GM21717 (cell line): Measurements from ENCODE around the gene RIMS1.
A peak's percentile ranks its signal among the peaks of the same experiment; 100 is the strongest.

Experiments
- ATAC-seq: cut with Tn5 transposase; IDR thresholded peaks from one replicate; pipeline ENCODE4 v1.9.1; 2021; ENCODE audit warnings: mild to moderate bottlenecking, moderate library complexity; ENCODE audit not compliant: unreplicated experiment

Gene RIMS1

DNA sequence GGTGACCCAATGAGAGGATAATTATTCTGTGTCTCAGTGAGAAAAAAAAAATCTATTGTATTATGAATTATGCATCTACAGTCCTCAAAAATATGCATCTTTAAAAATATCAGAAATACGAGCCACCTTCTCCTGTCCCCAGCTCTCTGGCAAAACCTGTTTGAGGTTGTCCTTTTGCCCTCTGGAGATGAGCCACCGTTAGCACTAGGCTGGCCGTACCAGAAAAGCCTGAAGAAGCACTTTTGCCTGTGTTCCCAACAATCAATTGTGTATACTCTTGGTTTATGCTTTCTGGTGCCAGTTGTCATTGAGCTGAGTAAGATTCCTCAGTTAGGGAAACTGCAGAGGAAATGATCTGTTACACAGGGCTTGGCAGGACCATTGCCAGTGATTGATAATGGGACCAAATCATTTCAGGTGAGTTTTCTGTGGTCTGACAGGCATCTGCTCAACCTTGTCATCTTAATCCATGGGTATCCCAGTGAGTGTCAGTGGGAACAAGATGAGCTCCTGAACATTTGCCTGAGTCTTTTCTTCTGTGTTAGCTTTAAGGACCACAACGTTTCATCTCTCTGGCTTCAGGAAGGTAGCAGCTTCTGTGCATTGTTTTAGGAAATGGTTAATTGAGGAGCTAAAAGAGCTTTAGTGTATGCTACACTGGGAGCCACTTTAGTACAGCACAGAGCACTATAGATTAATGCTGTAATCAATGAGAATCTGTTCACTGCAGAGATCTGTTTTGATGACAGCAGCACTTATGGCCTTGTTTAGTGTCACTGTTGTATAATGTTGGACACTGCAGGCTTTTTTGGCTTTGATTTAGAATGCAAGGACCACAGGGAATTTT, 330.1 kb downstream of the RIMS1 start:
- no peak for ATAC-seq

DNA sequence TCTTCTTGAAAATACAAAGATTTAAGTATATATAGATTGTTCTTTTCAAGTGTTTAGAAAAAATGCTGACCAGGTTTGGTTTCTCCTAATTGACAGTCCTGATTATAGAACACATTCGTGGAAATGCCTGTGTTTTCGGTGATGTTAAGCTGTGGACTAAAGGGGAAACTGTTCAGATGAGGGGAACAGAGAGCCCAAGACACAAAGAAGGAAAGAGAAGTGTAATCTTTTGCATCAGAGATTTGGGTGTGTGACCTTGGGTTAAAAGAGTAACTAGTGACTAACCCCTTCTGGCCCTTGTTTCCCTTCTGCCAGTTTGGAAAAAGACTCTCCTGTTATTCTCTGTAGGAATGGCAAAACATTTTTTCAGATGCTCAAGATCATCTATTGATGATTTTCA, 331.3 kb downstream of the RIMS1 start:
- ATAC-seq: no peak

DNA sequence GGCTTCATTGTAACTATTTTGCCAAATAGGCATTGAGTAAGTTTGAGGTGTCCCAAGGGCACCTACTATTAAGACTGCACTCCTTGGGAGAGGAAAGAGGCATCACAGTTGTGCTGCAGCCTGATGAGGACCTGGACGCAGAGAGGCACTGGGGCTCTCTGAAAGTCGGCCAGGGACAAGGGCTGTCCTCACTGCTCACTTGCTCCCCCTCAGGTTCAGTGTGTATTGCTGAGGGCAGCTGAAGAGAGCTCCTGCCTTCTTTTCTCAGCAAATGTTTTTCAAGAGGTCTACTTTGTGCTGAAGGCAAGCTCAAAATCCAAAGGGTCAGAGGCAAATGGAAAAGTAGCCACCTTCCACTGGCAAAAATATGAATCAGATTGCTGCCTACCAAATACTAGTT, 331.8 kb downstream of the RIMS1 start:
- peak; percentile 89 for ATAC-seq

DNA sequence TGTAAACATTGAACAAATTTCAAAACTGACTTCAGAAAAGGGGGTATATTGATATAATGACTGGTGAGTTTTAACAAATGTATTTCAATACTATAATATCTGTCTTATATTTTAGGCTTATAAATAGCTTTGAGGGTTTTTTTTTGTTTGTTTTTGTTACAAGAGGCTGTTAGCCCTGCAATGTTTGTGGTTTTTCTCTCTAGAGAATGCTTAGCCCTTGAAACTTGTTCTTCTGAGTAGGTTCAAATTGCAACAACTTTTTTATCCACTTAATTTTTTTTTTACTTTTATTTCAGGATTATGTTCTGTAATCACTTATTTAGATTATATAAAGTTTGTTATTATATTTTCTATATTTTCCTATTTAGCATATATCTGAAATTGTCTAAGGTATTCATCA, 333.2 kb downstream of the RIMS1 start:
- no peak for ATAC-seq

DNA sequence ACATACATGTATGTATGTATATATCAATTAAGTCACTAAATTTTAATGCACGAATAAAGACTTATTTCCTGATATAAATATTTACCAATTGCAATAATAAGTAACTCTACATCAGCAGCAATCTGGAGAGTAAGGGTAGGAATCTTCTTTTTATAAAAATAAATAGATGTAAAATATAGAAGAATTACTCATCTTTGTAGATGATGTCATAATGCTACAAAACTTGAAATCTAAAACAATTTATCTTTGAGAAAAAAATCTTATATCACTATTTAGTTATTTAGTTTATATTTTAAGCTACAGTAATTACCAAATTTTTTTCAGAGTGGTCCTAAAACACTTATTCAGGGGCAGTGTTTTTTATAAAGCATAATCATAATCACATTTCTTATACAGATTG, 351.7 kb downstream of the RIMS1 start:
- no peak for ATAC-seq

DNA sequence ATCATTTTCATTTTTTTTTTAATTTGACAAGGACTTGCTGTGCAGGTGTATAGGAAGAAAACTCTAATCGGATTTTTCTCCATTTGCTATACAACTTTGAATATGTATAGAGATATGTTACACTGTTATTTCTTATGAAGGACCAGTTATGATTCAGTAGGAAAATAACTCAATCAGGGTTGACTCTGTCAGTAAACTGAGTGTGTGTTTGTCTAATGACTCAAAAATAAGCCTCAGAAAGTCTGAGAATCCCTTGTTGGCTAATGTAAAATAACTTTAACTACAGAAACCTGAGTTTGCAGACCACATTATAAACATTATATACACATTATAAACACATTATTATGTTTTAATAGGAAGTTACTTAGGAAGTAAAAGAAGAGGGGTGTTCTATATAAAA, 352.6 kb downstream of the RIMS1 start:
- no peak for ATAC-seq

DNA sequence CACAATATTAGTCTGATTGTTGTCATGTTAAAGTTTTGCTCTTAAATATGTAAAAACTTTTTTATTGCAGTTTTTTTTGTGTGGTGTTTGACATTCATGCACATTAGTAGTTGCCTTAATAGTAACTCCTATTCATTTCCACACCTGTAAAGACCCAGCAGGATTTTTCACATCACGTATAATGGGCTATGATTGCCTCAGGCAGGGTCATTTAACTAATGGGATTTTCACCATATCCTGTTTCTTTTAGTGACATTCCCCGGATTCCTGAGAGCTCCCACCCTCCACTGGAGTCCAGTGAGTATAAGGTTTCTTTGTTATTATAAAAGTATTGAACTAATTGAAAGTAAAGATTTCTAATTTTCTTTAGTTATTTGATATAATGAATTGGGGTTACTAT, 359.2 kb downstream of the RIMS1 start:
- no peak for ATAC-seq

DNA sequence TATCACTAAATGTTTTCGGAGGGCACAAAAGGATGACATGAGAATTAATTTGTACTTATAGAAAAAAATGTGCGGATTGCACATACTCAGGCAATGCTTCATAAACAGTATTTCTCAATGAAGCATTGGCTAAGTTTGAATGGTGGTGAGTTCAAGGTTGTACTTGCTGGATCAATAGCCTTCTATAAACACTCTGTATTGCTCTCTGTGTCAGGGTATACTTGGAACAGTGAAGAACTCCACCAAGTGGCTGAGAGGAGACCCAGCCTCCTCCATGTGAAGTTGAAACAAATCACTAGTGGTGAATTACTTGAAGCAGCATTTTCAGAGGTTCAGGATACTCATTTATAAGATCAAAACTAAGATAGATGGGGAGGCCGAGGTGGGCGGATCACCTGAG, 360.6 kb downstream of the RIMS1 start:
- no peak for ATAC-seq

DNA sequence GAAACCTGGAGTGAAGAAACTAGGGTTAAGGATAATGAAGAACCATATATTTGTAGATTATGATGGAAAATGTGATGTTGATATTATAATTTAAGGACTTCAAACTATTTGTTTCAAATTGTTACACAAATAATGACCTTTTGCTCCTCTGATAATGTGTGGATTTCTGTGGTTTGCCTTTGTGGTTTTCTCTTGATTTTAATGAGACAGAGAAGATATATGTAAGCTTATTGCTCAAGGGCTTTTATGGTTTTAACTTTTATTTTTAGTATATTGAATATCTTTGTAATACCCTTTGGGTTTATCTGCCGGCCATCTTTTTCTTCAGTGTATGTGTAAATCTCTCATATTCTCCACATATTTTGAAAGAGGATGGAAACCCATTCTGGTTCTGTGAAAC, 362.3 kb downstream of the RIMS1 start:
- no peak for ATAC-seq

DNA sequence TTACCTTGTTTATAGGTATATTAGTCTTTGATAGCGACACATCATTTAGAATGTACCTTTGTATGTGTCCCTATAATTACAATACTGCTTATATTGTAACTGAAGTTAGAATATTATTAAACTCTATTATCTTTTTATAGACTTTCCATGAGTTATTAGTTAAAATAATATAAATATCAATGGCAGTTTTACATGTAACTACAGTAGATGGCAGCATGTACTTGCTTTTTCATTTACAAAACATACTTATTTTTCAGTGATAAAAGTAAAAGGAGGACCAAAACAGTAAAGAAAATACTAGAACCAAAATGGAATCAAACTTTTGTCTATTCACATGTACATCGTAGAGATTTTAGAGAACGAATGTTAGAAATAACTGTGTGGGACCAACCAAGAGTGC, 364.3 kb downstream of the RIMS1 start:
- no peak for ATAC-seq

DNA sequence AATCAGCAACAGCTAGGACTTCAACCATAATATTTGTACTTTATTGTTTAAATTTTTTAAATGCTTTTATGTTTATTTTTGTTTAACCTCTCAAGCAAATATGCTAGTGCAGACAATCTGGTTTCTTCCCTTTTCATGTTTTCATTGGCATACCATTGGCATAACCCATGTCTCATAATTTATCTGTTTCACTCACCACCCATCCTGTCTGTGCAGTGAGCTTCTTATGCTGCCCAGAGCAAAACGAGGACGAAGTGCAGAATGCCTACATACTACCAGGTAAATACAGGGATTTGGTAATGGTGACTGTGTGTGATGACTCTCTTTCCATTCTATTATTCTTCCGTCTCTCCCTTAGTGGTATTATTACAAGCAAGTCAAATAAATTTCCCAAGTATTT, 374.1 kb downstream of the RIMS1 start:
- ATAC-seq: no peak

DNA sequence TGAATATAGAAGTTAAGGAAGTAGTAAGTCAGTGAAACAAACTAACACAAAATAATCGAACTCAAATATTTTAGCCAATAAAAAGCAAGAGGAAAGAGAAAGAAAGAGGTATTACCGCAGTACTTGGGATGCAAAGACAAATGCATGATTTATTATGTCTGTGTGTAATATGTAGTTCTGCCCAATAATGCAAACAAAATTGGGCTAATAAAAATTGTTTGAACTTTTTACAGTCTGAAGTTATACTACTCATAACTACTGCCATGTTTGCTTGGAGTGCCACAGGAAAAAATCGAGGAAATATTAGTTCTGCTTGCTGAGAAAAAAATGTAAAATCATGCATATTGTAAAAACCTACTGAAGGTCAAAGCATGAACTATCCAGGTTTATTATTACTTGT, 375.2 kb downstream of the RIMS1 start:
- ATAC-seq: no peak

DNA sequence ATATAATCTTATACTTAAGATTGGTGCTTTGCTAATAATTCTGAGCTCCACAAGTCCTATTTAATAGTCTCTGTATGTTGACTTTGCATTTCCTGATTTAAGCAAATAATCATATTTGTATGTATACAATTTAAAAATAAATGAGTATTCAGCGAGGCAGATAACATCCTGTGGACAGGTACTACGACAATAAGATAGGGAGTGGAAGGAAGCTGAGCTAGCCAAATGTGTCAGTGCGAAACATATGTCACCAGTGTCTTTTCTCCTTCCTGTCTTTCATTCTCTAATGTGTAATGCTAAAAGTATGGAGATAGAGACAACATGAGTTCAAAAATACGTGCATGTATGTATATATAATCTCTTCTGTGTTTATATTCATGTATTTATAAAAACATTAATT, 375.9 kb downstream of the RIMS1 start:
- no peak for ATAC-seq

DNA sequence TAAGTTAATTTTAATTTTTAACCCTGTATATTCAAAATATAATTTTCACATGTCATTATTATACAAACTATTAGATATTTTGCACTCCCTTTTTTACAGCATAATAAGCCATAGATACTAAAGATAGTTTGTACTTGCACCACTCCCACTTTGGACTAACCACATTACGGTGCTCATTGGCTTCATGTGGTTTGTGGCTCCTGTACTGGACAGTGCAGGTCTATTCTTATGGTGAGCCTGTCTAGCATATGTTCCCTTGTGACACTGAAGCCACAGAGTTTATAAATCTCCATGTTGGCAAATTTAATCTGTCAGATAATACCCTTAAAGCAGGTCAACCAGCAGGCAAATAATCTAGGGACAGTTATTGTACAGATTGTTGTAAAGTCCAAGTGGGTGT, 381.1 kb downstream of the RIMS1 start:
- no peak for ATAC-seq

DNA sequence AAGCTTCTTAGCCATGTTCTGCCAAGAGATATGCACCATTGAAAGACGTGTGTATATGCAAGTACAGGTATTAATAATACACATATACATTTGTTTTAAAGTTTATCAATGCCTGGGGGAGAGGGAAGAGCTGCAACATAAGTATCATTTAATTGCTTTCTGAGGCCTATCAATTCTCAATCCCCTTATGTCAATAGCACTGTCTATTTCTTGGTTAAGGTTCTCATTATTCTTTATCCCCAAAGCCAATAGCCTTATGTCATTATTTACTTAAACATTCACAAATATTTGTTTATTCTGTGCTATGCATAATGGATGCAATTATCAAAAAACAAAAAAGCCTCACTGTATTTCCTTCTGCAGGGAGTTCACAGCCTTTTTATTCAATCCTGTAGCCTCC, 385.2 kb downstream of the RIMS1 start:
- no peak for ATAC-seq

DNA sequence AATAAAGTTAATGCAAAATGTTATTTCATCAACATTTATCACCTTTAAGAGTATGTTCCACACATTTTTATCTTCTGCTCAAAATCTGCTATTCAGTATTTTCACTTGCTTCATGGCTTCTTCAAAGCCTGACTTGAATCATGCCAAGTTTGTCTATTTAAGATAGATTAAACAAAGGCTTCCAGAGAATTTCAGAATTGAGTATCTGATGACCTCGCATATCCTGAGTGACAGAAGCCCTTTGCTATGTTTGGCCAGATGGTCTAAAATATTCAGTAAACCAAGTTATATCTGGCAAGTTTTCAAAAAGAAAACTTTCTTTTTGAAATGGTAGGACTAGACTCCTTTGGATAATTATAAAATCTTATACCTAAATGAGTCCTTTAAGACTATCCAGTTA, 386.6 kb downstream of the RIMS1 start:
- ATAC-seq: no peak

DNA sequence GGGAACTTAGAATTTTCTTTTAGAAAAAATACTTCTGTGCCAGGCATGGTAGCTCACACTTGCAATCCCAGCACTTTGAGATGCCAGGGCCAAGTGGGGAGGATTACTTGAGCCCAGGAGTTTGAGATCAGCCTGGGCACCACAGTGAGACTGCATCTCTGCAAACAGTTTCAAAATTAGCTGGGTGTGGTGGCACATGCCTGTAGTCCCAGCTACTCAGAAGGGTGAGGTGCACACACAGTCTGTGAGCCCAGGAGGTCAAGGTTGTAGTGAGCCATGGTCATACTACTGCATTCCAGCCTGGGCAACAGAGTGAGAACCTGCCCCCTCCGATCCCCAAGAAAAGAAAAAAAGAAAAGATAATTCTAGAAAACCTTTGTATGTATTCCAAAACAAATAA, 389.5 kb downstream of the RIMS1 start:
- ATAC-seq: no peak

DNA sequence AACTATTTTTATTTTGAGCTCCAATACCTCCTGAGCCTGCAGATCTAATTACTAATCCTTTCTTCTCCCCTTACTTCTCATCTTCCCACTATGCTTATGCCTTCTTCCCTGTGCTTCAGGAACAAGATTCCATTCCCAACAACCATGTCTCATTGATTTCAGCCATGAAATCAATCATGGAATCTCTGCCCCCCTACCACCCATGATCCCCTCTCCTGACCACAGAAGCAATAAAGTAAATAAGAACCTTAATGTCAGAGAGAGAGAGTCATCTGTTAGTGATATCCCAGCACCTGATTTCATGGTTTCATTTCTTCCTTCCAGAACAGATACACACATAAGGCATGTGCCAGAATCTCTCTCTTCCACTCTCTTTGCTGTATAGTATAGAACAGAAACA, 395.9 kb downstream of the RIMS1 start:
- ATAC-seq: no peak

DNA sequence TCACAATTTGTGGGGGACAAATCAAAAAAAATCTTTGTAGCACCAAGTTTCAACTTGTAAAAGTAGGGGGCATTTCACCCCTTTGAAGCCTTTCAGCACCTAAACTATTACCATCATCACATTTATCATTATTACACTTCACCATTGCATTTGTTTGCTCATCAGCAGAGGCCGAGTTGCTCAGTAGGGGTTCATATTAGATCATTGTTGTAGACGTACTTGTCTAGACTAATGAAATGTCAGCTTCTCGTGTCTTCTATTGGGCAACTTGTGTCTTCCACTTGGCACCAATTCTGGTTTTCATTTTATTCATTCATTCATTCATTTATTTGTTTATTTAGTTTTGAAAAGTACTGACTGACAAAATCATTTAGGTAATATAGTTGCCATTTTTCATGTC, 397.2 kb downstream of the RIMS1 start:
- ATAC-seq: no peak

DNA sequence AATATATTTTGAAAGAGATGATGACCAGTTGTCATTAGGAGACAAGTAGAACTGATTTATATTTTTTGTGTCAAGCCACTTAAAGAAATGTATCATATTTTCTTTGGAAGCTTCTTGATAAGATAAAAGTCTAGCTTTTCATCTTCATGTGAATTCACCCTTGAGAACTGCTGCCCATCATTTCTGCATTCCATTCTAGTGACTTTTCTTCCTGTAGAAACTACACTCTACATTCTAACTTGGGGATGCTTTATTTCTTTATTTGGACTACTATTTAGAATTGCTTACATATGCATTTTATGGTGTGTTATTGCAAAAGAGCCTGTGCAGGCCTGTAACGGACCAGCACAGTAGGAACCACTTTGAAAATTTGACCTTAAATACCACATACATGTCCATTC, 400.6 kb downstream of the RIMS1 start:
- no peak for ATAC-seq

DNA sequence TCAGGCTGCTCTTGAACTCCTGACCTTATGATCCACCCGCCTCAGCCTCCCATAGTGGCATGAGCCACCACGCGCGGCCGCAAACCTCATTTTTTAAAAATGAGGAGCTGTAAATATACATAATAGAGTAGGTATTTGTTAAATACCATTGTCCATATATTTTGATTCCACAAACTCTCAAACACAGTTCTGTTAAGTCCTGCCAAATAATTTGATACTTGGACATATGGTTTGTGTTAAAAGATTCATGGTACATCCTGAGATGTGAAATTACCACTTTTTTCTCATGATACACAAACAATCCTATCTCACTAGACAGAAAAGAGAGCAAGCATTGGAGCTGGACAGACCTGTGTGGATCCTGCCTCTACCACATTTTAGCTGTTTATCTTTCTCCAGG, 401.5 kb downstream of the RIMS1 start:
- no peak for ATAC-seq

DNA sequence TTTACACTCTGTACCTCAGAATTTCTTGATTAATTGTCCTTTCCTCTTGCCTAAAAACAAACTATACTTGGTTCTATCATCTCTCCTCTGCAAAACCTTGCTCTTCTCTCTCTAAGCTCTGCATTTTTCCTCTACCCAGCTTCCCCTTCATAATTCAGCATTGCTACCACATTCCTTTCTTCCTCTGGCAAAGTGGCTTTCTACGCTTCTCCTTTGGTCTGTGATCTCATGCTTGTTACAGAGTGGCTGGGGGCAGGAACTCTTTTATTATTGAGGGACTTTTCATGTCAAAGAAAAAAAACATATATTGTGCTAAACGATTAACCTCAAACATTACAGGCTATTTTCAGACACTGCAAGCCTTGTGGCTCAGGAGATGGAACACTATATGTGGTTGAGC, 402.2 kb downstream of the RIMS1 start:
- no peak for ATAC-seq

DNA sequence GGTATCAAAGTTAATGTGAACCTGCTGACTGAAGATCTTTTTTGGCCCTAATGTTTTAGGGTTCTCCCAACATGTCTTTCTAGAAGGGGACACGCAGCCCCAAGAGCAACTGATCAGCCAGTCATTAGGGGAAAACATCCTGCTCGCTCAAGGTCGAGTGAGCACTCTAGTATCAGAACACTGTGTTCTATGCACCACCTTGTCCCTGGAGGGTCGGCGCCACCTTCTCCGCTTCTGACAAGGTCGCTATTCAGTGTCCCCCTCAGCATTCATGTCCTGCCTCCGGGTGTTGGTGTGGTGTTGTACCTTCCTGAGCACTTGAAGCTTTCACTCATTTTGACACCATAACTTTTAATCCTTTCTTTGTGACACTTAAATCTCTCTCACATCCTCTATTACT, 404.3 kb downstream of the RIMS1 start:
- ATAC-seq: no peak
